ENCODE measurements around the gene TGFA. TPM values are rescaled to one million over a fixed set of nuclear protein-coding genes. Genes with fewer than 3 reads are reported as not detected.
"Not testable (repeated sequence)": the region's sequence is repeated elsewhere in the genome, so short reads cannot be mapped to it uniquely, and the experiment has no call there.

Gene TGFA
- total and polyA plus RNA-seq, 8 donors: 0.33 to 15.6 (median 0.73) TPM

DNA sequence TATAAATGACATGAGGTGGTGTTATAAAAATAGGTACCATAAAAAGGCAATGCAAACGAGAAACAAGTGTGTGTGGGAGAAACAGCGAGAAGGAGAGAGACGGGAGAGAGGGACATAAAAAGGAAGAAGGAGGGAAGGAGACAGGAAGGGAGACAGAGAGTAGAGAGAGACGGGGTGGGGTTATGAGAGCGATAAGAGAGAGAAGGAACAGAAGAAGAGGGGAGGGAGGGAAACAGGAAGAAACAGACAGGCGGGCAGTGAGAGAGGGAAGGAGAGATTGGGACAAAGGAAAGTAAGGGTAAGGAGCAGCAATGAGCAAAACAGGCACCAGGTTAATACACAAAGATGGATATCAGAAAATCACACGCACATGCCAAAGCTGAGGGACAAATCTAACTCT lies 83.7 kb downstream of the TGFA start:
- Histone ChIP-seq H3K27me3 (no peaks in the 10 kb centered on the region), H3K4me3 (no peak overlapping the region), H3K4me1 (peaks cover 0 to 27% of the 10 kb centered on the region in 2 donors), H3K9me3 (no peaks in the 10 kb centered on the region), H3K27ac (no peak overlapping the region), H3K36me3 (no peaks in the 10 kb centered on the region)
- TF ChIP-seq, protein P1, sequence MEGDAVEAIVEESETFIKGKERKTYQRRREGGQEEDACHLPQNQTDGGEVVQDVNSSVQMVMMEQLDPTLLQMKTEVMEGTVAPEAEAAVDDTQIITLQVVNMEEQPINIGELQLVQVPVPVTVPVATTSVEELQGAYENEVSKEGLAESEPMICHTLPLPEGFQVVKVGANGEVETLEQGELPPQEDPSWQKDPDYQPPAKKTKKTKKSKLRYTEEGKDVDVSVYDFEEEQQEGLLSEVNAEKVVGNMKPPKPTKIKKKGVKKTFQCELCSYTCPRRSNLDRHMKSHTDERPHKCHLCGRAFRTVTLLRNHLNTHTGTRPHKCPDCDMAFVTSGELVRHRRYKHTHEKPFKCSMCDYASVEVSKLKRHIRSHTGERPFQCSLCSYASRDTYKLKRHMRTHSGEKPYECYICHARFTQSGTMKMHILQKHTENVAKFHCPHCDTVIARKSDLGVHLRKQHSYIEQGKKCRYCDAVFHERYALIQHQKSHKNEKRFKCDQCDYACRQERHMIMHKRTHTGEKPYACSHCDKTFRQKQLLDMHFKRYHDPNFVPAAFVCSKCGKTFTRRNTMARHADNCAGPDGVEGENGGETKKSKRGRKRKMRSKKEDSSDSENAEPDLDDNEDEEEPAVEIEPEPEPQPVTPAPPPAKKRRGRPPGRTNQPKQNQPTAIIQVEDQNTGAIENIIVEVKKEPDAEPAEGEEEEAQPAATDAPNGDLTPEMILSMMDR (IDR thresholded peaks at IDR 0.05): no peak
- ATAC-seq (no peak), DNase-seq (no peak)
- intact Hi-C loops (cut with DNase I): no loop called here

DNA sequence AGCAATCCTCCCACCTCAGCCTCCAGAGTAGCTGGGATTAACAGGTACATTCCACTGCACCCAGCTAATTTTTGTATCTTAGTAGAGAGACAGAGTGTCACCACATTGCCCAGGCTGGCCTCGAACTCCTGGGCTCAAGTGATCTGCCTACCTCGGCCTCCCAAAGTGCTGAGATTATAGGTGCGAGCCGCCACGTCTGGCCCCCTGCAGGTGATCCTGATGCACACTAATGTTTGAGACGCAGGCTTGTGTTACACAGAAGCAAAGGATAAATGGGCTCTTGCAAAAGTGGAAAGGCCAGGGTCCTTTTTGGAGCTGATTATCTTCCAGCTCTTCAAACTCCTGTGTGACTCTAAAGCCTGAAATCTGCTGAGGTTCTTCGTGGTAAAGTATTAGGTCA lies 84.2 kb downstream of the TGFA start:
- Histone ChIP-seq H3K36me3 (no peaks in the 10 kb centered on the region), H3K9me3 (no peaks in the 10 kb centered on the region), H3K27me3 (no peaks in the 10 kb centered on the region), H3K27ac (no peak overlapping the region), H3K4me1 (peaks cover 0 to 27% of the 10 kb centered on the region in 2 donors), H3K4me3 (no peak overlapping the region)
- ATAC-seq (no peak), DNase-seq (no peak)
- TF ChIP-seq, protein P1 (IDR thresholded peaks at IDR 0.05): no peak
- intact Hi-C loops (cut with DNase I): no loop called here

DNA sequence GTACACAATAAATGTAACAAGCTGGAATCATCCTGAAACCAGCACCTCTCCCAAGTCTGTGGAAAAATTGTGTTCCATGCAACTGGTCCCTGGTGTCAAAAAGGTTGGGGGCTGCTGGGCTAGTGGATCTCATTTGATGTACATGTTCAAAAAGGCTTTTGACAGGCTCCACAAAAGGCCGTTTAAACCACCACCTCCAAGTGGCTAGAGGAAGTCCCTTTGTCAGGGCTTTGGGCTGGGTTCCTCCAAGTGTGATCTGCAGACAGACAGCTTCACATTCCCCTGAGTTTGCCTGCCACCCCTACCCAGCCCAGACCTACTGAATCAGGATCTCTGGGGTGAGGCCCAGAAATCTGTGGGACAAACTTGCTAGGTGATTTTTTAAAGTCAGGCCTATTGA lies 84.7 kb downstream of the TGFA start:
- H3K4me1 ChIP-seq: peaks cover 0 to 27% of the 10 kb centered on the region in 2 donors

DNA sequence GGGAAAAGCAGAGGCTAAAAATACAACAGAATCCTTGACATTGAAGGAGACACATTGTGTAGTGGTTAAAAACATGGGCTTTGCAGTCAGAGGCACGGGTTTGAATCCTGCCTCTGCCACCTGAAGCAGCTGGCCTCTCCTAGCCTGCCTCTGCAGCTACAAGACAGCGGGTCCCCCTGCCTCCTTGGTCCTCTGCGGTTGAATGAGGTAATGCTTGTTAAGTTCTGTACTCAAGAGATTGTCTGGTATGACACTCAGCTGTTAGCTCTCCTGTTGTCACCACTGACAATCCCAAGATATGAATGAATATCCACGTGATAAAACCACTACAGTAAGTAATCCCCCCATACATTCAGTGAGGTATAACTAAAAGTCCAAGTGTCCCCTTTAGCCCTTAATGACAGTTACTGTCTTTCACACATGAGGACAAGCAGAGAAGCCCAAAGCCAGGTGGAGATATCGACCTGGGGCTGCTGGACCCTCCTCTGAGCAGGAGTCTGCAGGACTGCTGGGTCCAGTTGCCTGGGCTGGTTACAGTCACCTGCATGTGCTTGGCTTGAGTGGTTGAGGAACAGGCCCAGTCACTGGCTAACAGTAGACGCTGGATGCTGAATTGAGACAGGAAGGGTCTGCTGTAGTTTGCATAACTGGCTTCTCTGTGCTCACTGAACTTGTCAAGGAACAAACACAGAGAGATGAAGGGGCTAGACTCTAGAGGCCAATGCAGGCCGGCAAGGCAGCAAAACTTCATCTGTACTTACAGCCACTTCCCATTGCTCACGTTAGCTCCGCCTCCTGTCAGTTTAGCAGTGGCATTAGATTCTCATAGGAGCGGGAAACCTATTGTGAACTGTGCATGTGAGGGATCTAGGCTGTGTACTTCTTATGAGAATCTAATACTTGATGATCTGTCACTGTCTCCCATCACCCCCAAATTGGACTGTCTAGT lies 85.5 kb downstream of the TGFA start:
- ATAC-seq (no peak), DNase-seq (no peak)
- TF ChIP-seq, protein P1 (IDR thresholded peaks at IDR 0.05): no peak
- Histone ChIP-seq H3K36me3 (no peaks in the 10 kb centered on the region), H3K27ac (no peak overlapping the region), H3K9me3 (no peaks in the 10 kb centered on the region), H3K4me3 (no peak overlapping the region), H3K27me3 (no peaks in the 10 kb centered on the region), H3K4me1 (peaks cover 0 to 20% of the 10 kb centered on the region in 2 donors)
- intact Hi-C loops (cut with DNase I): no loop called here

More for the DNA sequence above, 84.7 kb downstream of the TGFA start:
- Histone ChIP-seq H3K4me3 (no peak overlapping the region), H3K27ac (no peak overlapping the region), H3K27me3 (no peaks in the 10 kb centered on the region), H3K9me3 (no peaks in the 10 kb centered on the region), H3K36me3 (no peaks in the 10 kb centered on the region)
- intact Hi-C loops (cut with DNase I): no loop called here
- no peak for ATAC-seq
- TF ChIP-seq, protein P1 (IDR thresholded peaks at IDR 0.05): no peak
- DNase-seq: no peak

DNA sequence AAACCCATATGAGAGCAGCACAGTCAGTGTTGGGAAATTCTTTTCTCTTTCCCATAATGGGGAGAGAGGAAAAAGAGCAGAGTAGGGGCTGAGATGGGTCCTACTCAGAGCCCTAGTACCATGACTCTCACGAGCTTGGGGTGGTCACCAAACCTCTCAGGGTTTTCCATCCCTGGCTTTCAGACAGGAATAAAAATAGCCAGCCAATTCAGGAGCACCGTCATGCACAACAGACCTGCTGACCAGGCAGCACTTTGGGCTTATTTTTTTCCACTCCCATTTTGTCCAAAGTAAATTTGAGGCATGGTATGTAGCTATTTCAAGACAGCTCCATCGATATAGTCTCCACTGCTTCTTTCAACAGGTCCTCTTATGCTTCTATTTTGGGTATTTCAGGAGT lies 86.4 kb downstream of the TGFA start:
- intact Hi-C loops (cut with DNase I): no loop called here
- Histone ChIP-seq H3K27me3 (no peaks in the 10 kb centered on the region), H3K4me1 (peaks cover 0 to 11% of the 10 kb centered on the region in 2 donors), H3K4me3 (no peak overlapping the region), H3K9me3 (no peaks in the 10 kb centered on the region), H3K36me3 (peaks cover 0 to 4% of the 10 kb centered on the region in 2 donors), H3K27ac (no peak overlapping the region)
- TF ChIP-seq, protein P1 (IDR thresholded peaks at IDR 0.05): no peak
- no peak for DNase-seq
- ATAC-seq: no peak

DNA sequence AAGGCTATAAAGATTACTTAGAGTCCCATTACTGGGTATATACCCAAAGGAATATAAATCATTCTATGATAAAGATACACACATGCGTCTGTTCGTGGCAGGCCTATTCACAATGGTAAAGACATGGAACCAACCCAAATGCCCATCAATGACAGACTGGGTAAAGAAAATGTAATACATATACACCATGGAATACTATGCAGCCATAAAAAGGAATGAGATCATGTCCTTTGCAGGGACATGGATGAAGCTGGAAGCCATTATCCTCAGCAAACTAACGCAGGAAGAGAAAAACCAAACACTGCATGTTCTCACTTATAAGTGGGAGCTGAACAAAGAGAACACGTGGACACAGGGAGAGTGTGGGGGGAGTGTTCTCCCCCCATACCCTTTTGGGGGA lies 87.0 kb downstream of the TGFA start:
- H3K27ac ChIP-seq; H3K9me3 ChIP-seq; ATAC-seq; intact Hi-C loops (cut with DNase I); H3K4me3 ChIP-seq; H3K4me1 ChIP-seq; H3K27me3 ChIP-seq; H3K36me3 ChIP-seq; DNase-seq: not testable (repeated sequence)

Measured in left lung (tissue), 10 donors.